ENCODE measurements around the gene CPA1.

Gene CPA1

GRCh38 chr7:130430841-130431666 is 50.8 kb downstream of the CPA1 start:
- H3K27me3 Mint-ChIP-seq, result no peaks in the 10 kb centered on the region
- H3K4me1 Mint-ChIP-seq, result peaks cover 0 to under 1% of the 10 kb centered on the region in 2 donors
- peaks cover 3 to 6% of the 10 kb centered on the region in 2 donors for H3K36me3 Mint-ChIP-seq
- no peak overlapping the region for H3K4me3 Mint-ChIP-seq
- ATAC-seq (replicated peaks) (no peak), DNase-seq (no peak)
- H3K9me3 Mint-ChIP-seq, result no peaks in the 10 kb centered on the region
- H3K27ac Mint-ChIP-seq, result no peak overlapping the region

- ATAC-seq (replicated peaks) (no peak), DNase-seq (no peak)
- H3K27me3 Mint-ChIP-seq, result no peaks in the 10 kb centered on the region
- H3K4me3 Mint-ChIP-seq, result no peak overlapping the region
- peaks cover 0 to 2% of the 10 kb centered on the region in 2 donors for H3K4me1 Mint-ChIP-seq
- peaks cover 4 to 6% of the 10 kb centered on the region in 2 donors for H3K36me3 Mint-ChIP-seq
- H3K9me3 Mint-ChIP-seq, result no peaks in the 10 kb centered on the region
- no peak overlapping the region for H3K27ac Mint-ChIP-seq
Measured at GRCh38 chr7:130432886-130433285, 52.6 kb downstream of the CPA1 start.

GRCh38 chr7:130433301-130433700 is 53.0 kb downstream of the CPA1 start:
- no peak for DNase-seq
- H3K36me3 Mint-ChIP-seq, result peaks cover 4 to 6% of the 10 kb centered on the region in 2 donors

GRCh38 chr7:130435311-130435854 is 55.1 kb downstream of the CPA1 start:
- peaks cover 7 to 13% of the 10 kb centered on the region in 2 donors for H3K4me1 Mint-ChIP-seq
- ATAC-seq (replicated peaks), result no peak
- peaks cover 0 to 3% of the 10 kb centered on the region in 2 donors for H3K36me3 Mint-ChIP-seq
- no peak overlapping the region for H3K4me3 Mint-ChIP-seq
- no peak for DNase-seq
- no peaks in the 10 kb centered on the region for H3K27me3 Mint-ChIP-seq
- H3K27ac Mint-ChIP-seq, result no peak overlapping the region
- H3K9me3 Mint-ChIP-seq, result no peaks in the 10 kb centered on the region

More at GRCh38 chr7:130433301-130433700, 53.0 kb downstream of the CPA1 start:
- no peak overlapping the region for H3K27ac Mint-ChIP-seq
- no peak for ATAC-seq (replicated peaks)
- no peaks in the 10 kb centered on the region for H3K9me3 Mint-ChIP-seq
- H3K4me3 Mint-ChIP-seq, result no peak overlapping the region
- H3K27me3 Mint-ChIP-seq, result no peaks in the 10 kb centered on the region
- peaks cover 0 to 2% of the 10 kb centered on the region in 2 donors for H3K4me1 Mint-ChIP-seq

GRCh38 chr7:130436253-130436652 is 56.0 kb downstream of the CPA1 start:
- H3K36me3 Mint-ChIP-seq, result peaks cover 2 to 7% of the 10 kb centered on the region in 2 donors
- peaks cover 10 to 19% of the 10 kb centered on the region in 2 donors for H3K4me1 Mint-ChIP-seq
- no peak for ATAC-seq (replicated peaks)
- no peak overlapping the region for H3K27ac Mint-ChIP-seq
- no peaks in the 10 kb centered on the region for H3K9me3 Mint-ChIP-seq
- no peaks in the 10 kb centered on the region for H3K27me3 Mint-ChIP-seq
- DNase-seq, result no peak
- no peak overlapping the region for H3K4me3 Mint-ChIP-seq
